Left lung (tissue), 10 donors: Measurements from ENCODE around the gene DBET. TPM values are rescaled to one million over a fixed set of nuclear protein-coding genes. Genes with fewer than 3 reads are reported as not detected.
"Not testable (repeated sequence)": the region's sequence is repeated elsewhere in the genome, so short reads cannot be mapped to it uniquely, and the experiment has no call there.

Experiments used
- ATAC-seq: fragments of 200-7000 bp; cut with Tn5 transposase; one replicate; pipeline ENCODE4 v1.9.1; 2020; ENCODE audit warnings: moderate library complexity
- DNase-seq, 4 donors: peaks; one replicate each; pipeline ENCODE4 v3.0.0-alpha.2; 2013 to 2020
- H3K27ac ChIP-seq, 2 donors: fragments of 200-600 bp; sonication (generic) in 1 of 2; one replicate each; pipeline versions ENCODE4 v1.5.0 to v1.8.0; 2020 to 2021
- H3K27me3 ChIP-seq, 2 donors: fragments of 200-600 bp; sonication (generic) in 1 of 2; one replicate each; pipeline versions ENCODE4 v1.5.0 to v1.8.0; 2020 to 2021
- H3K36me3 ChIP-seq, 2 donors: fragments of 200-600 bp; sonication (generic) in 1 of 2; one replicate each; pipeline versions ENCODE4 v1.5.0 to v1.8.0; 2020 to 2021
- H3K4me1 ChIP-seq, 2 donors: fragments of 200-600 bp; one replicate each; pipeline ENCODE4 v1.8.0; 2021
- H3K4me3 ChIP-seq, 2 donors: fragments of 200-600 bp; sonication (generic) in 1 of 2; one replicate each; pipeline versions ENCODE4 v1.5.0 to v1.8.0; 2020 to 2021; ENCODE audit warnings: mild to moderate bottlenecking in 1 of 2
- H3K9me3 ChIP-seq, 2 donors: fragments of 200-600 bp; sonication (generic) in 1 of 2; one replicate each; pipeline versions ENCODE4 v1.5.0 to v1.8.0; 2020 to 2021
- CTCF ChIP-seq, 2 donors: fragments of 200-600 bp; sonication (generic) in 1 of 2; IDR thresholded peaks; one replicate each; pipeline versions ENCODE4 v1.5.0 to v1.8.0; 2021; ENCODE audit warnings: antibody characterized with exemption in 2 of 2
- intact Hi-C, 2 donors: fragments of 100-400 bp; cut with DNase I; formaldehyde crosslinking; loops; one replicate each; pipeline versions ENCODE4 v1.11.2 to v1.14.2; 2022
- polyA plus RNA-seq, 6 donors: library from polyadenylated mRNA; unstranded; fragments of 120-200 nt; gene quantifications; one replicate each; pipeline ENCODE4 v1.2.1, GENCODE V29; 2013; ENCODE audit not compliant: insufficient read length in 6 of 6
- total RNA-seq, 2 donors: library from RNA; stranded (reverse); fragmentation: NEBNext Ultra II Directional; extraction: Animal tissue kit (Norgen Biotek cat#: 25700); gene quantifications; one replicate each; pipeline ENCODE4 v1.2.1, GENCODE V29; 2021
- donor health status: DM: no; HTN: yes; CAD: no.
- donor health status: DM: no; HTN: no; CAD: no.

The DBET gene
- total and polyA plus RNA-seq, 8 donors: 0.10 to 0.12 TPM; not detected in 6

GRCh38 chr4:190017357-190018200 lies 46.7 kb upstream of the DBET start:
- peaks cover 49 to 97% of the 10 kb centered on the region in 2 donors for H3K27me3 ChIP-seq
- ATAC-seq: no peak
- H3K4me3 ChIP-seq: no peak overlapping the region
- H3K36me3 ChIP-seq: no peaks in the 10 kb centered on the region
- H3K9me3 ChIP-seq: no peaks in the 10 kb centered on the region
- intact Hi-C loops: no loop called here
- DNase-seq: peak in 1 of 4 donors; percentile 73
- no peaks in the 10 kb centered on the region for H3K4me1 ChIP-seq
- no peak for TF ChIP-seq CTCF (IDR thresholded peaks at IDR 0.05)
- H3K27ac ChIP-seq: no peak overlapping the region

GRCh38 chr4:190018201-190018920 lies 45.9 kb upstream of the DBET start:
- peaks cover 49 to 92% of the 10 kb centered on the region in 2 donors for H3K27me3 ChIP-seq
- peak in 1 of 4 donors; percentile 57 for DNase-seq
- H3K9me3 ChIP-seq: no peaks in the 10 kb centered on the region
- H3K4me1 ChIP-seq: no peaks in the 10 kb centered on the region
- no peaks in the 10 kb centered on the region for H3K36me3 ChIP-seq
- no peak overlapping the region for H3K4me3 ChIP-seq
- no peak overlapping the region for H3K27ac ChIP-seq
- no peak for TF ChIP-seq CTCF (IDR thresholded peaks at IDR 0.05)
- intact Hi-C loops: no loop called here
- ATAC-seq: no peak

GRCh38 chr4:190019023-190019858 lies 45.1 kb upstream of the DBET start:
- no peak overlapping the region for H3K4me3 ChIP-seq
- DNase-seq (peak in 1 of 4 donors; percentile 78), ATAC-seq (no peak)
- no peaks in the 10 kb centered on the region for H3K4me1 ChIP-seq
- intact Hi-C loops: no loop called here
- no peak for TF ChIP-seq CTCF (IDR thresholded peaks at IDR 0.05)
- no peak overlapping the region for H3K27ac ChIP-seq
- no peaks in the 10 kb centered on the region for H3K9me3 ChIP-seq
- H3K36me3 ChIP-seq: no peaks in the 10 kb centered on the region
- peaks cover 46 to 86% of the 10 kb centered on the region in 2 donors for H3K27me3 ChIP-seq

GRCh38 chr4:190019859-190020463 lies 44.3 kb upstream of the DBET start:
- H3K27ac ChIP-seq, ATAC-seq, H3K36me3 ChIP-seq, intact Hi-C loops, H3K4me1 ChIP-seq, H3K9me3 ChIP-seq, H3K4me3 ChIP-seq, DNase-seq: not testable (repeated sequence)
- peaks cover 39 to 79% of the 10 kb centered on the region in 2 donors for H3K27me3 ChIP-seq
